ENCODE data around the gene CNOT6.
A peak's percentile ranks its signal among the peaks of the same experiment; 100 is the strongest.

Gene CNOT6

GRCh38 chr5:180596668-180597231, 102.6 kb downstream of the CNOT6 start:
- POLR2A ChIA-PET = no interaction called here
- TF ChIP-seq, protein P1, sequence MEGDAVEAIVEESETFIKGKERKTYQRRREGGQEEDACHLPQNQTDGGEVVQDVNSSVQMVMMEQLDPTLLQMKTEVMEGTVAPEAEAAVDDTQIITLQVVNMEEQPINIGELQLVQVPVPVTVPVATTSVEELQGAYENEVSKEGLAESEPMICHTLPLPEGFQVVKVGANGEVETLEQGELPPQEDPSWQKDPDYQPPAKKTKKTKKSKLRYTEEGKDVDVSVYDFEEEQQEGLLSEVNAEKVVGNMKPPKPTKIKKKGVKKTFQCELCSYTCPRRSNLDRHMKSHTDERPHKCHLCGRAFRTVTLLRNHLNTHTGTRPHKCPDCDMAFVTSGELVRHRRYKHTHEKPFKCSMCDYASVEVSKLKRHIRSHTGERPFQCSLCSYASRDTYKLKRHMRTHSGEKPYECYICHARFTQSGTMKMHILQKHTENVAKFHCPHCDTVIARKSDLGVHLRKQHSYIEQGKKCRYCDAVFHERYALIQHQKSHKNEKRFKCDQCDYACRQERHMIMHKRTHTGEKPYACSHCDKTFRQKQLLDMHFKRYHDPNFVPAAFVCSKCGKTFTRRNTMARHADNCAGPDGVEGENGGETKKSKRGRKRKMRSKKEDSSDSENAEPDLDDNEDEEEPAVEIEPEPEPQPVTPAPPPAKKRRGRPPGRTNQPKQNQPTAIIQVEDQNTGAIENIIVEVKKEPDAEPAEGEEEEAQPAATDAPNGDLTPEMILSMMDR (IDR thresholded peaks at IDR 0.05; ENCODE audit: control extremely low read depth, extremely low read depth, low read depth, missing control alignments) = no peak
- CTCF ChIA-PET = interaction anchor here (2.3 kb wide), 1 partner anchor 10 kb away, joined by 8 read pairs; no protein-coding TSS in a partner anchor
- no peak for DNase-seq (ENCODE audit: extremely low spot score)

GRCh38 chr5:180598316-180598701, 104.1 kb downstream of the CNOT6 start:
- POLR2A ChIA-PET = no interaction called here
- CTCF ChIA-PET = no interaction called here
- TF ChIP-seq, protein P1 (IDR thresholded peaks at IDR 0.05; ENCODE audit: control extremely low read depth, extremely low read depth, low read depth, missing control alignments) = no peak
- DNase-seq (ENCODE audit: extremely low spot score) = peak; percentile 9

GRCh38 chr5:180598797-180599589, 104.8 kb downstream of the CNOT6 start:
- POLR2A ChIA-PET = no interaction called here
- no peak for DNase-seq (ENCODE audit: extremely low spot score)
- CTCF ChIA-PET = interaction anchor here (0.8 kb wide), 1 partner anchor 11 kb away, joined by 3 read pairs; no protein-coding TSS in a partner anchor
- TF ChIP-seq, protein P1 (IDR thresholded peaks at IDR 0.05; ENCODE audit: control extremely low read depth, extremely low read depth, low read depth, missing control alignments) = no peak

GRCh38 chr5:180599590-180599914, 105.4 kb downstream of the CNOT6 start:
- TF ChIP-seq, protein P1 (IDR thresholded peaks at IDR 0.05; ENCODE audit: control extremely low read depth, extremely low read depth, low read depth, missing control alignments) = no peak
- ChIA-PET POLR2A (no interaction called here), CTCF (interaction anchor here (0.8 kb wide), 1 partner anchor 12 kb away, joined by 3 read pairs; no protein-coding TSS in a partner anchor)
- DNase-seq (ENCODE audit: extremely low spot score) = peak; percentile 18

DNA sequence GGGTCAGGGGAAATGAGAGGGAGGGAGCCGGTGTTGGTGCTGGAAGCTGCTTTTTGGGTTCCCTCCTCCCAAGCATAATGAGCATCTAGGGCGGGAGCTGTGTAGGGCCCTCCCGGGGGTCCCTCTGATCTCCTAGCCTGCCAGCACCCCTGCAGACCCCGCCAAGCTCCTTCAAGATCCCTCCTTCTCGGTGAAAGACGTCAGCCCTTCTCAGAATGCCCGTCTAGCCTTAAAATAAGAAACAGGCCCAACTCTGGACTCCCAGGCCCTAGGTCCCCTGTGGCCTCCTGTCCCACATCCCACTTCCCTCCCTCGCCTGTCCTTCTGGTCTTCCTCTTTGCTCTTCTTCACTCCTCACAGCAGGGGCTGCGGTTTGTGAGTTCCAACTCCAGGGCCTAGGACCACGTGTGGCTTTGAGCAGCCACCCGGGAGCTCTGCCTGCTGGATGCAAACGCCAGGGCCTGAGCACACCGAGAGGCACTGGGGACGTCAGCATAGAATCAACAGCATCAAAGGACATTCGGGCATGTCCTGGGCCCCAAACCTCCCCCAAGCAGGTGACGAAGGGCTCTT, 105.9 kb downstream of the CNOT6 start:
- ChIA-PET POLR2A (no interaction called here), CTCF (no interaction called here)
- DNase-seq (ENCODE audit: extremely low spot score) = peak; percentile 13
- TF ChIP-seq, protein P1 (IDR thresholded peaks at IDR 0.05; ENCODE audit: control extremely low read depth, extremely low read depth, low read depth, missing control alignments) = no peak

- CTCF ChIA-PET = no interaction called here
Measured at GRCh38 chr5:180600554-180601041, 106.4 kb downstream of the CNOT6 start.

More at GRCh38 chr5:180600554-180601041, 106.4 kb downstream of the CNOT6 start:
- peak; percentile 13 for DNase-seq (ENCODE audit: extremely low spot score)
- POLR2A ChIA-PET = no interaction called here
- TF ChIP-seq, protein P1 (IDR thresholded peaks at IDR 0.05; ENCODE audit: control extremely low read depth, extremely low read depth, low read depth, missing control alignments) = no peak
